Measurements from ENCODE around the gene KRTAP13-4. TPM values are rescaled to one million over a fixed set of nuclear protein-coding genes. Genes with fewer than 3 reads are reported as not detected.

KRTAP13-4 gene
- total RNA-seq, 1 donor: not detected

GRCh38 chr21:30434033-30434631 is 4.1 kb downstream of the KRTAP13-4 start:
- no peak overlapping the region for H2AFZ ChIP-seq (ENCODE audit: low read length)
- no peaks in the 10 kb centered on the region for H3K27me3 ChIP-seq (ENCODE audit: insufficient read depth, low read length)
- TF ChIP-seq CTCF (IDR thresholded peaks at IDR 0.05; ENCODE audit: extremely low read depth, low read depth, low read length): peak; percentile 43
- H3K4me3 ChIP-seq (ENCODE audit: insufficient read depth, low read length): no peak overlapping the region
- H3K9me3 ChIP-seq (ENCODE audit: low read depth, low read length): no peaks in the 10 kb centered on the region
- no peak overlapping the region for H3K4me2 ChIP-seq (ENCODE audit: insufficient read depth, low read length)
- H3K4me1 ChIP-seq (ENCODE audit: insufficient read depth, low read length): no peaks in the 10 kb centered on the region
- H4K20me1 ChIP-seq (ENCODE audit: insufficient read depth, low read length): no peaks in the 10 kb centered on the region
- no peak overlapping the region for H3K27ac ChIP-seq (ENCODE audit: low read depth, low read length)
- H3K36me3 ChIP-seq (ENCODE audit: insufficient read depth, low read length): no peaks in the 10 kb centered on the region
- no peaks in the 10 kb centered on the region for H3K79me2 ChIP-seq (ENCODE audit: insufficient read depth, low read length)
- DNase-seq (ENCODE audit: insufficient read length, low spot score, missing footprints): peak; percentile 14

GRCh38 chr21:30437010-30437565 is 7.1 kb downstream of the KRTAP13-4 start:
- no peaks in the 10 kb centered on the region for H3K36me3 ChIP-seq (ENCODE audit: insufficient read depth, low read length)
- no peak overlapping the region for H3K27ac ChIP-seq (ENCODE audit: low read depth, low read length)
- H4K20me1 ChIP-seq (ENCODE audit: insufficient read depth, low read length): no peaks in the 10 kb centered on the region
- no peak overlapping the region for H3K4me3 ChIP-seq (ENCODE audit: insufficient read depth, low read length)
- no peaks in the 10 kb centered on the region for H3K79me2 ChIP-seq (ENCODE audit: insufficient read depth, low read length)
- no peak overlapping the region for H2AFZ ChIP-seq (ENCODE audit: low read length)
- no peaks in the 10 kb centered on the region for H3K9me3 ChIP-seq (ENCODE audit: low read depth, low read length)
- TF ChIP-seq CTCF (IDR thresholded peaks at IDR 0.05; ENCODE audit: extremely low read depth, low read depth, low read length): no peak
- DNase-seq (ENCODE audit: insufficient read length, low spot score, missing footprints): no peak
- no peaks in the 10 kb centered on the region for H3K27me3 ChIP-seq (ENCODE audit: insufficient read depth, low read length)
- no peaks in the 10 kb centered on the region for H3K4me1 ChIP-seq (ENCODE audit: insufficient read depth, low read length)
- H3K4me2 ChIP-seq (ENCODE audit: insufficient read depth, low read length): no peak overlapping the region

DNA sequence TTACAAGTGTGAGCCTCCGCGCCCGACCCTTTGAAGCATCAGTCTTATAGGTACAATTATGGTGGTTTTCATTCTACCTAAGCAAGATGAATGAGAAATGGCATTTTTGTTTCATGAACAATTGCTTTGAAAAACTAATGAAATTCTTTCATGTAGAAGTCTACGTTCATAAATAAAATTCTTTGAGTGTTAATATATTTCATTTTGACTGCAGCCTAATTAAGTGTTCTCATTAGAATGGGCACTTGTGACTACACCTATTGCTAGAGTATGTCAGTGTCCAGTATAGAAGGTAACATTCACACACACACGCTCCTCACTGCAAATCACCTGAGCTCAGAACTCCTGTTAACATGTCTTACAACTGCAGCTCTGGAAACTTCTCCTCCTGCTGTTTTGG is 10.0 kb downstream of the KRTAP13-4 start, which contains the start of gene KRTAP15-1:
TSS of gene KRTAP15-1 (plus strand) at position 301 of the 400 bp plus-strand sequence. CDS start at position 354, 53 bp downstream.
- H3K79me2 ChIP-seq (ENCODE audit: insufficient read depth, low read length): no peaks in the 10 kb centered on the region
- no peaks in the 10 kb centered on the region for H3K4me1 ChIP-seq (ENCODE audit: insufficient read depth, low read length)
- no peak within 1 kb of the TSS for H3K4me3 ChIP-seq (ENCODE audit: insufficient read depth, low read length)
- H3K36me3 ChIP-seq (ENCODE audit: insufficient read depth, low read length): no peaks in the 10 kb centered on the region
- TF ChIP-seq CTCF (IDR thresholded peaks at IDR 0.05; ENCODE audit: extremely low read depth, low read depth, low read length): no peak
- no peak within 1 kb of the TSS for H3K4me2 ChIP-seq (ENCODE audit: insufficient read depth, low read length)
- no peak within 1 kb of the TSS for H2AFZ ChIP-seq (ENCODE audit: low read length)
- H3K9me3 ChIP-seq (ENCODE audit: low read depth, low read length): no peaks in the 10 kb centered on the region
- H4K20me1 ChIP-seq (ENCODE audit: insufficient read depth, low read length): no peaks in the 10 kb centered on the region
- H3K27me3 ChIP-seq (ENCODE audit: insufficient read depth, low read length): no peaks in the 10 kb centered on the region
- DNase-seq (ENCODE audit: insufficient read length, low spot score, missing footprints): no peak
- no peak within 1 kb of the TSS for H3K27ac ChIP-seq (ENCODE audit: low read depth, low read length)

DNA sequence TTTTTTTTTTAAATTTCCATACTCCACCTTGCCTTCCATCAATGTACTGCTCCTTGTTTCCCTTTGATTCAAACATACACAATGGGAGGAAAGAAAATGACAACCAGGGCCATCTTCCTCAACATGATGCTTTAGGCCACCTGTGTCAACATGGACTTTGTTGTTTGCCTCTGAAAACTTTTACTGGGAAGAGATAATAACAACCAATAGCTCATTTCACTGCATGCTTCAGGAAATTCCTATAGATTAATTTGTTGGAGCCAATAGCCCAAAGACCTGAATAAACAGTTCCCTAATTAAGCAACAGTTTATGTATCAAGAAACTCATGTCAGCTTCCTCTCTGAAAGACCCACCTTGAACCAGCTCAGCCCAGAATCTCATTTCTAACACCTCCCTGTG is 13.2 kb downstream of the KRTAP13-4 start:
- no peaks in the 10 kb centered on the region for H3K4me1 ChIP-seq (ENCODE audit: insufficient read depth, low read length)
- H3K36me3 ChIP-seq (ENCODE audit: insufficient read depth, low read length): no peaks in the 10 kb centered on the region
- no peak overlapping the region for H3K27ac ChIP-seq (ENCODE audit: low read depth, low read length)
- H3K4me2 ChIP-seq (ENCODE audit: insufficient read depth, low read length): no peak overlapping the region
- no peak for DNase-seq (ENCODE audit: insufficient read length, low spot score, missing footprints)
- TF ChIP-seq CTCF (IDR thresholded peaks at IDR 0.05; ENCODE audit: extremely low read depth, low read depth, low read length): no peak
- no peaks in the 10 kb centered on the region for H3K9me3 ChIP-seq (ENCODE audit: low read depth, low read length)
- no peaks in the 10 kb centered on the region for H3K79me2 ChIP-seq (ENCODE audit: insufficient read depth, low read length)
- no peaks in the 10 kb centered on the region for H3K27me3 ChIP-seq (ENCODE audit: insufficient read depth, low read length)
- H2AFZ ChIP-seq (ENCODE audit: low read length): no peak overlapping the region
- H3K4me3 ChIP-seq (ENCODE audit: insufficient read depth, low read length): no peak overlapping the region
- no peaks in the 10 kb centered on the region for H4K20me1 ChIP-seq (ENCODE audit: insufficient read depth, low read length)
